Hepatic stellate cell (primary cell): ENCODE data around the gene INSIG1.

ENCODE experiments used
- DNase-seq: peaks from one replicate; pipeline ENCODE4 v3.0.0; 2011; ENCODE audit warnings: low spot score

Gene INSIG1

GRCh38 chr7:155303039-155303593 is 5.4 kb downstream of the INSIG1 start:
- no peak for DNase-seq

- DNase-seq: no peak
Measured at GRCh38 chr7:155303897-155304296, 6.2 kb downstream of the INSIG1 start.

- no peak for DNase-seq
Measured at GRCh38 chr7:155305231-155305904, 7.7 kb downstream of the INSIG1 start.

- no peak for DNase-seq
Measured at GRCh38 chr7:155306673-155307470, 9.2 kb downstream of the INSIG1 start.

- DNase-seq: no peak
Measured at GRCh38 chr7:155308330-155309020, 10.8 kb downstream of the INSIG1 start.

GRCh38 chr7:155309021-155309338 is 11.3 kb downstream of the INSIG1 start:
- no peak for DNase-seq

GRCh38 chr7:155310425-155311114 is 12.9 kb downstream of the INSIG1 start:
- no peak for DNase-seq

- no peak for DNase-seq
Measured at GRCh38 chr7:155311826-155312537, 14.3 kb downstream of the INSIG1 start.

GRCh38 chr7:155312633-155313032 is 15.0 kb downstream of the INSIG1 start:
- no peak for DNase-seq

GRCh38 chr7:155313096-155313495 is 15.4 kb downstream of the INSIG1 start:
- no peak for DNase-seq

- DNase-seq: no peak
Measured at GRCh38 chr7:155315977-155316376, 18.3 kb downstream of the INSIG1 start.

- DNase-seq: no peak
Measured at GRCh38 chr7:155316427-155317113, 18.9 kb downstream of the INSIG1 start.

GRCh38 chr7:155317114-155317434 is 19.4 kb downstream of the INSIG1 start:
- no peak for DNase-seq

GRCh38 chr7:155318245-155318644 is 20.6 kb downstream of the INSIG1 start:
- no peak for DNase-seq

- DNase-seq: peak; percentile 44
Measured at GRCh38 chr7:155322530-155322929, 24.9 kb downstream of the INSIG1 start.

GRCh38 chr7:155323001-155323638 is 25.4 kb downstream of the INSIG1 start:
- DNase-seq: no peak

- no peak for DNase-seq
Measured at GRCh38 chr7:155324012-155324917, 26.6 kb downstream of the INSIG1 start.

- DNase-seq: no peak
Measured at GRCh38 chr7:155324918-155325235, 27.2 kb downstream of the INSIG1 start.

GRCh38 chr7:155326385-155326784 is 28.7 kb downstream of the INSIG1 start:
- DNase-seq: no peak
